HAP-1 (cell line): ENCODE measurements around the gene DNAH17.

Experiments
- DNase-seq, 2 experiments: peaks; one replicate each; pipeline ENCODE4 v3.0.0-alpha.2; 2016 to 2020; ENCODE audit warnings: low spot score in 2 of 2
- H3K27me3 ChIP-seq: fragments of 250-450 bp; sonication (Bioruptor Pico); 2 replicates; pipeline ENCODE4 v1.5.1; 2020; ENCODE audit warnings: low read depth, mild to moderate bottlenecking, moderate library complexity
- H3K36me3 ChIP-seq: fragments of 250-450 bp; sonication (Bioruptor Pico); replicated peaks from 2 replicates; pipeline ENCODE4 v1.5.1; 2020; ENCODE audit warnings: mild to moderate bottlenecking
- H3K4me1 ChIP-seq: fragments of 250-450 bp; sonication (Bioruptor Pico); 2 replicates; pipeline ENCODE4 v1.5.1; 2020; ENCODE audit warnings: mild to moderate bottlenecking
- H3K4me3 ChIP-seq: fragments of 250-450 bp; sonication (Bioruptor Pico); 2 replicates; pipeline ENCODE4 v1.5.1; 2020; ENCODE audit warnings: mild to moderate bottlenecking, moderate library complexity
- H3K9me3 ChIP-seq: fragments of 250-450 bp; sonication (Bioruptor Pico); 2 replicates; pipeline ENCODE4 v1.5.1; 2020; ENCODE audit warnings: mild to moderate bottlenecking, moderate library complexity
- in situ Hi-C: fragments of 300-500 bp; cut with MboI; formaldehyde crosslinking; loops from 3 replicates; pipeline ENCODE4 v1.14.3; 2020; ENCODE audit warnings: low sequenced_read_pairs, inconsistent platforms, mixed read lengths

The DNAH17 gene

GRCh38 chr17:78575340-78575739, 1.9 kb downstream of the DNAH17 start:
- no peaks in the 10 kb centered on the region for H3K9me3 ChIP-seq
- H3K4me1 ChIP-seq: no peaks in the 10 kb centered on the region
- in situ Hi-C loops: no loop called here
- no peak for DNase-seq
- H3K36me3 ChIP-seq: no peaks in the 10 kb centered on the region
- H3K27me3 ChIP-seq: no peaks in the 10 kb centered on the region
- H3K4me3 ChIP-seq: no peak overlapping the region

DNA sequence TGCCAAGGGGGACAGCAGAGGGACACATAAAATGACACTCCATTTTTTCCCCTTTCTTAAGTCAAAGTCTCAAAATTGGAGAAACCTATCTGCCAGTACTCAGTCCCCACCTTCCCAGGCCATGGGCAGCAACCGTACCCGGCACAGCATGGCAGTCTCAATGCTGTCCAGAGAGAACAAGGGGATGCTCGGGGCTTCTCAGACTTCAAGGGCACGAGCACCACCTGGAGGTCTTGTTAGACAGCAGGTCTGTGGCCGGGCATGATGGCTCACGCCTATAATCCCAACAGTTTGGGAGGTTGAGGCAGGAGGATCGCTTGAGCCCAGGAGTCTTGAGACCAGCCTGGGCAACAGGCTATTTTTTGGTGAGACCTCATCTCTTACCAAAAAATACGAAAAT, 3.2 kb downstream of the DNAH17 start:
- Histone ChIP-seq H3K9me3 (no peaks in the 10 kb centered on the region), H3K36me3 (no peaks in the 10 kb centered on the region), H3K4me3 (no peak overlapping the region), H3K27me3 (no peaks in the 10 kb centered on the region), H3K4me1 (no peaks in the 10 kb centered on the region)
- in situ Hi-C loops: no loop called here
- no peak for DNase-seq

DNA sequence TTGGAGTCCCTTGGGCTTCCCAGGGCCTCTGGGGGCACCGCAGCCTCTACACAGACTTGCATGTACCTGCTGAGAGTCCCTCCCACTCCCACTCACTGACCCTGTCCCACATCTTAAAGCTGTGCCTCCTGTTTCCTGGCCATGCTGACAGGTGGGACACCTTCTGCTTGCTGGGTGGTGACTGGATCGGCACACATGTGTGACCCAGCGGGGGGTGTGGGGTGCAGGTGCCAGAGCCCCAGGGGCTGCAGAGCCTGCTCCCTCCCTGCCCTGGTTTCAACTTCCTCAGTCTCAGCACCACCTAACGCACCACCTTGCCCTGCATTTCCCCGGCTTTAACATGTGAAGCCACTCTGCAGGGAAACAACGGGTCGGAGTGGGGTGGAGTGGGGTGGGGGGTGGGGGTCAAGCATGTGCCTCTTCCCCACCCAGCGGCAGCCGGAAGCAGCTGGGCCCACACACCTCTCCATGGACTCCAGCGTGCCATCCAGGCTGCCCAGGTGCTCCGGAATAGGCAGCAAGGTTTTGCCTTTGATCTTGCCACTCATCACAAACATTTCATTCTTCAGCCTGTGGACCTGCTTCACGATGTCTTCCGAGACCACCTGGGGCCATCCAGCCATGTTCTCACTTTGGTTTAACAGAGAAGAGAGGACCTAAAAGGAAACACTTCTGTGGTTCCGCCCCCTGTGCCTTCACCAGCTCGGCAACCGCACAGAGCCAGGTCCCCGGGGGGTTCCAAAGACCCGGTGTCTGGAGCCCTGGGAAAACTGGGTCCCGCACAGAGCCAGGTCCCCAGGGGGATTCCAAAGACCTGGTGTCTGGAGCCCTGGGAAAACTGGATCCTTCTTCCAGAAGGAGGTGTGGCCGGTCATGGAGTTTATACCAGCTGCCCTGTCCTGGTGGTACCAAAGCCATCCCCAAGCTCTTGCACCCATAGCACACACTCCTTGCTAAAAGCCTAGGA, 4.7 kb downstream of the DNAH17 start:
- DNase-seq: peak in 1 of 2 experiments; percentile 18

DNA sequence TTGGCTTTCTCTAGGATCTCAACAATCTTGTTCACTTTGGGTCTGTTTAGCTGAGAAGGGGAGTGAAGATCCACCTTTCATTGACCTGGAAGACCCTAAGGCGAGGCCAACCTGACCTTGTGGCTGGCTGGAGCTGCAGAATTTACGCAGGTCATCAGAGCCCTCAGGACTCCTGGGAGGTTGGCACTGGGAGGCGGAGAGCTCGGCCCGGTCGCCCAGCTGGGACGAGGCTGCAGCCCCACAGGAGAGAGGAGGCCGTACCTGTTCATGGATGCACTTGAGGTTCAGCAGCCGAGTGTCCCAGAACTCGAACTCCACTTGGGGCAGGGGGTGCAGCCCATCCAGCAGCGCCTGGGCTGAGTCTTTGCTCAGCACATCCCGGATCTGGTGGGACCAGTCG, 5.9 kb downstream of the DNAH17 start:
- Histone ChIP-seq H3K4me3 (no peak overlapping the region), H3K4me1 (no peaks in the 10 kb centered on the region), H3K36me3 (no peaks in the 10 kb centered on the region), H3K9me3 (no peaks in the 10 kb centered on the region), H3K27me3 (no peaks in the 10 kb centered on the region)
- in situ Hi-C loops: no loop called here
- DNase-seq: no peak

More for the DNA sequence above, 4.7 kb downstream of the DNAH17 start:
- Histone ChIP-seq H3K36me3 (no peaks in the 10 kb centered on the region), H3K27me3 (no peaks in the 10 kb centered on the region), H3K9me3 (no peaks in the 10 kb centered on the region), H3K4me1 (no peaks in the 10 kb centered on the region), H3K4me3 (no peak overlapping the region)
- in situ Hi-C loops: no loop called here

- in situ Hi-C loops: no loop called here
- no peak overlapping the region for H3K4me3 ChIP-seq
- H3K4me1 ChIP-seq: no peaks in the 10 kb centered on the region
- H3K9me3 ChIP-seq: no peaks in the 10 kb centered on the region
- H3K36me3 ChIP-seq: no peaks in the 10 kb centered on the region
- DNase-seq: no peak
- no peaks in the 10 kb centered on the region for H3K27me3 ChIP-seq
Observed at GRCh38 chr17:78568494-78569115, 8.6 kb downstream of the DNAH17 start.

DNA sequence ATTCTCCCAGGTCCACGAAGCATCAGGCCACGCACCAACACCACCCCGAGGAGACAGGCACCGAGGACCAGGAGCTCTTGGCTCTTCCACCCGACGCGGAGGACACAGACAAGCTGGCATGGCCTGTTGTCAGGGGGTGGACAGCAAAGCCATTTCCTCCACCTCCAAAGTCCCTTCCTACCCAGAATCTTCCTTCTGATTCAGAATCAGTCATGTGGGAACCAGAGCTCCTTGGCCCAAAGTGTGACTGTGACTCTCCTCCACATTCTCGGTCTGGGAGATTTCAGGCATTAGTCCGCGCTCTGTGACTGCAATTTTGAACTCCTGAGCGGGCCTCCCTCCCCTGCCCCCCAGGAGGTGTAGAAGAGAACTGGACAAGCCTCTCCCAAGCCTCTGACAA, 9.2 kb downstream of the DNAH17 start:
- H3K27me3 ChIP-seq: no peaks in the 10 kb centered on the region

DNA sequence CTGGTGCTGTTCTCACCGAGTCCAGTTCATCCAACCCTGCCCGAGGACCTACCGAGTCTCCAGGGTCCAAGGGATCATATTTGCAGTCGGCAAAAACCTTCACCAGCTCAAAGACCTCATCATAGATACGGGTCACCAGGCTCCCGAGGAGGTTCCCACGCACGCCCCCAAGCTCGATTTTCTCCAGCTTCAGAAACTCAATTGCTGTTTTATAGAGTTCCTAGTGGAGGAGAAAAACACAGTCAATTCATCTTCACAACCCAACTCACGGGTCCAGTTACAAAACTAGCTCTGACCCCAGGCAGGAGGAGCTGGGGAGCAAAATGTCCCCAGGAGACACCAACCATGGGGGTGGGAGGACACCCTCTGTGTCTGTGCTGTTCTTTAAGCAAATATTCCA, 10.2 kb downstream of the DNAH17 start:
- H3K9me3 ChIP-seq: no peaks in the 10 kb centered on the region
- H3K4me3 ChIP-seq: no peak overlapping the region
- in situ Hi-C loops: no loop called here
- H3K4me1 ChIP-seq: no peaks in the 10 kb centered on the region
- no peak for DNase-seq
- H3K27me3 ChIP-seq: no peaks in the 10 kb centered on the region; the same call in 1 of the 2 replicates
- no peaks in the 10 kb centered on the region for H3K36me3 ChIP-seq

More for the DNA sequence above, 9.2 kb downstream of the DNAH17 start:
- DNase-seq: no peak
- H3K4me1 ChIP-seq: no peaks in the 10 kb centered on the region
- H3K36me3 ChIP-seq: no peaks in the 10 kb centered on the region
- in situ Hi-C loops: no loop called here
- H3K4me3 ChIP-seq: no peak overlapping the region
- H3K9me3 ChIP-seq: no peaks in the 10 kb centered on the region

GRCh38 chr17:78563189-78564145, 13.7 kb downstream of the DNAH17 start:
- Histone ChIP-seq H3K4me1 (no peaks in the 10 kb centered on the region), H3K36me3 (no peaks in the 10 kb centered on the region), H3K9me3 (no peaks in the 10 kb centered on the region), H3K27me3 (no peaks in the 10 kb centered on the region; the same call in 1 of the 2 replicates), H3K4me3 (no peak overlapping the region)
- no peak for DNase-seq
- in situ Hi-C loops: no loop called here

GRCh38 chr17:78562734-78563133, 14.5 kb downstream of the DNAH17 start:
- in situ Hi-C loops: no loop called here
- Histone ChIP-seq H3K36me3 (no peaks in the 10 kb centered on the region), H3K4me1 (no peaks in the 10 kb centered on the region), H3K27me3 (no peaks in the 10 kb centered on the region; the same call in 1 of the 2 replicates), H3K9me3 (no peaks in the 10 kb centered on the region), H3K4me3 (no peak overlapping the region)
- no peak for DNase-seq

GRCh38 chr17:78561166-78561565, 16.0 kb downstream of the DNAH17 start:
- Histone ChIP-seq H3K4me3 (no peak overlapping the region), H3K4me1 (no peaks in the 10 kb centered on the region), H3K36me3 (no peaks in the 10 kb centered on the region), H3K27me3 (no peaks in the 10 kb centered on the region; the same call in 1 of the 2 replicates), H3K9me3 (no peaks in the 10 kb centered on the region)
- no peak for DNase-seq
- in situ Hi-C loops: no loop called here

DNA sequence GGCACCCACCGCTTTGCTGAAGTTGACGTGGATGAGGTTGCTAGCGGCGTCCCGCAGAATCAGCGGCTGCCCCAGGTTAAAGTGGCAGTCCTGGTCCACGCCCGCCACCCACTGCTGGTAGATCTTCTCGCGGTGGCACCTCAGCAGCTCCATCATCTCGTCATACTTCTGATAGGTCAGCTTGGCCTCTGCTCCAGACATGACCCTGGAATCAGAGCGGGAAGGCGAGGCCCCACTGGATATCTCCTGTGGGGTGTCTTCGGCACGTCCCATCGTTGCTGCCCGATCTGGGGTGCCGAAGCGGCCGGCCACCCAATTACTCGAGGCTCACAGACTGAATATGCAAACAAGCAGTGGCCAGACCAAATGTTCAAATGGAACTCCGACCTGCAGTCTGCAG, 16.5 kb downstream of the DNAH17 start:
- no peak overlapping the region for H3K4me3 ChIP-seq
- H3K4me1 ChIP-seq: no peaks in the 10 kb centered on the region
- H3K27me3 ChIP-seq: peaks cover 1% of the 10 kb centered on the region; the same call in 1 of the 2 replicates
- in situ Hi-C loops: no loop called here
- no peaks in the 10 kb centered on the region for H3K36me3 ChIP-seq
- no peaks in the 10 kb centered on the region for H3K9me3 ChIP-seq
- no peak for DNase-seq

- Histone ChIP-seq H3K36me3 (no peaks in the 10 kb centered on the region), H3K9me3 (no peaks in the 10 kb centered on the region), H3K27me3 (peaks cover 2% of the 10 kb centered on the region; the same call in 1 of the 2 replicates), H3K4me1 (no peaks in the 10 kb centered on the region), H3K4me3 (no peak overlapping the region)
- DNase-seq: peak in 1 of 2 experiments; percentile 26
- in situ Hi-C loops: no loop called here
Observed at GRCh38 chr17:78559749-78560368, 17.3 kb downstream of the DNAH17 start.

DNA sequence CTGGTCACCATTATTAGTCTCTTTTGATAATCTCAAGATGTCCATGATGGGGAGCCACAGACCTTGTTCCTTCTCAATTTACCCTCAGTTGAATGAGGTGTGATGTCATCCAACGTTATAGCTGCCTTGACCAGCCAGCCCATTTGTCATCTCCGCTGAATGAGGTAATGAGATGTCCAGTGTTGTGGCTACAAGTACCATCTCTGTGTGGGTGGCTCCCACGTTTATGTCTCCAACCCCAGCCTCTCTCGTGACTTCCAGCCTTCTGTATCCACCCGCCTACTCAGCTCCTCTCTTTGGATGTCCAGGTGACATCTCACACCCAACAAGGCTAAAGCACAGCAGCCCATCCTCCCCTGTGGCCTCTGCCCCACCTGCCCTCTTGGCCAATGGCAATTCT, 18.2 kb downstream of the DNAH17 start:
- Histone ChIP-seq H3K4me3 (no peak overlapping the region), H3K36me3 (no peaks in the 10 kb centered on the region), H3K9me3 (no peaks in the 10 kb centered on the region), H3K4me1 (no peaks in the 10 kb centered on the region), H3K27me3 (peaks cover 2% of the 10 kb centered on the region; the same call in 1 of the 2 replicates)
- in situ Hi-C loops: no loop called here
- DNase-seq: no peak
